Measurements from ENCODE around the gene MDGA2. TPM values are rescaled to one million over a fixed set of nuclear protein-coding genes. Genes with fewer than 3 reads are reported as not detected.

MDGA2 gene
- total and polyA plus RNA-seq, 12 donors = 0.05 to 0.15 TPM; not detected in 10

DNA sequence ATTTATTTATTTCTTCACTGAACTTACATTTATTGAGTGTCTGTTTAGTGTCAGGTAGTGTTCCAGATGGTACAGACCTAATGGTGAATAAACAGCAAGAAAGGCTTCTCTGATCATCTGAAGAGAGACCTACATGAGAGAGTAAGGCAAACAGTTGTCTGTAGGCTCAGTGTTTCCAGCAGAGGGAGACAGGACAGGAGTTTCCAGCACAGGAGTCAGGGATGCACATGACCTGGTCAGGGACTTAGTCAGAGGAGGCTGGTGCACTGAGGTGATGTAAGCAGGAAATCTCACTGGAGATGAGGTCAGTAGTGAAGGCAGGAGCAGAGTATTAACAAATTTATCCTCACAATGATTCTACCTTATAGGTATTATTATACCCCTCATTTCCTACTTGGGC lies 233.2 kb downstream of the MDGA2 start:
- no peaks in the 10 kb centered on the region for H3K36me3 ChIP-seq
- DNase-seq (peak in 1 of 2 donors; percentile 5), ATAC-seq (no peak)
- TF ChIP-seq, protein P1, sequence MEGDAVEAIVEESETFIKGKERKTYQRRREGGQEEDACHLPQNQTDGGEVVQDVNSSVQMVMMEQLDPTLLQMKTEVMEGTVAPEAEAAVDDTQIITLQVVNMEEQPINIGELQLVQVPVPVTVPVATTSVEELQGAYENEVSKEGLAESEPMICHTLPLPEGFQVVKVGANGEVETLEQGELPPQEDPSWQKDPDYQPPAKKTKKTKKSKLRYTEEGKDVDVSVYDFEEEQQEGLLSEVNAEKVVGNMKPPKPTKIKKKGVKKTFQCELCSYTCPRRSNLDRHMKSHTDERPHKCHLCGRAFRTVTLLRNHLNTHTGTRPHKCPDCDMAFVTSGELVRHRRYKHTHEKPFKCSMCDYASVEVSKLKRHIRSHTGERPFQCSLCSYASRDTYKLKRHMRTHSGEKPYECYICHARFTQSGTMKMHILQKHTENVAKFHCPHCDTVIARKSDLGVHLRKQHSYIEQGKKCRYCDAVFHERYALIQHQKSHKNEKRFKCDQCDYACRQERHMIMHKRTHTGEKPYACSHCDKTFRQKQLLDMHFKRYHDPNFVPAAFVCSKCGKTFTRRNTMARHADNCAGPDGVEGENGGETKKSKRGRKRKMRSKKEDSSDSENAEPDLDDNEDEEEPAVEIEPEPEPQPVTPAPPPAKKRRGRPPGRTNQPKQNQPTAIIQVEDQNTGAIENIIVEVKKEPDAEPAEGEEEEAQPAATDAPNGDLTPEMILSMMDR (IDR thresholded peaks at IDR 0.05) = peak in 2 of 9 donors; percentile 8 to 34
- no peak overlapping the region for H3K4me3 ChIP-seq
- no peaks in the 10 kb centered on the region for H3K27me3 ChIP-seq
- no peaks in the 10 kb centered on the region for H3K9me3 ChIP-seq
- H3K27ac ChIP-seq = no peak overlapping the region
- intact Hi-C loops (cut with DNase I) = loop anchor here in 1 of 10 donors (10.0 kb wide), 1 partner anchor 93 kb away; no protein-coding TSS in a partner anchor
- peaks cover 0 to 8% (median 0%) of the 10 kb centered on the region in 9 donors for H3K4me1 ChIP-seq

DNA sequence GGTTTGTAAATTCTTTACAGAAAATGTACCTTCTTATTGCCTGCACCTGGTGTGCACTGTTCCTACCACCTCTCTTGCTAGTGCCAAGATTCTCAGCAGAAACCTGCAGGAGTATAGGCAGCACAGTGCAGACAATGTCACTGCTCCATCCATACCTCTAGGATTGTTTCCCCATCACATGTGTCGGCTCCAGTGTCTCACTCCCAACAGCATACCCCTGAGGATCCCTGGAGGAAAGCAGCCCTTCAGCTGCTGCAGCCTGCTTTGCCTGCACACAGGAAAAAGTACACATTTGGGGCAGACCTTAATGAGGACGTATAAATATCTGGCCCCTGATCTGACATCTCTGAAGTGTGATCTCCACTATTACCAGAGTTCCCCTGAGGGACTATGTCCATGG lies 235.5 kb downstream of the MDGA2 start:
- intact Hi-C loops (cut with DNase I) = loop anchor here in 1 of 10 donors (10.0 kb wide), 1 partner anchor 95 kb away; no protein-coding TSS in a partner anchor
- TF ChIP-seq, protein P1 (IDR thresholded peaks at IDR 0.05) = no peak
- no peak for DNase-seq
- H3K27me3 ChIP-seq = no peaks in the 10 kb centered on the region
- H3K9me3 ChIP-seq = no peaks in the 10 kb centered on the region
- ATAC-seq = no peak
- 45 to 47% methylated on average over 2 of the region's 2 CpGs for WGBS, 2 donors
- no peaks in the 10 kb centered on the region for H3K36me3 ChIP-seq
- no peak overlapping the region for H3K4me3 ChIP-seq
- H3K4me1 ChIP-seq = peaks cover 0 to 8% (median 0%) of the 10 kb centered on the region in 9 donors
- no peak overlapping the region for H3K27ac ChIP-seq

DNA sequence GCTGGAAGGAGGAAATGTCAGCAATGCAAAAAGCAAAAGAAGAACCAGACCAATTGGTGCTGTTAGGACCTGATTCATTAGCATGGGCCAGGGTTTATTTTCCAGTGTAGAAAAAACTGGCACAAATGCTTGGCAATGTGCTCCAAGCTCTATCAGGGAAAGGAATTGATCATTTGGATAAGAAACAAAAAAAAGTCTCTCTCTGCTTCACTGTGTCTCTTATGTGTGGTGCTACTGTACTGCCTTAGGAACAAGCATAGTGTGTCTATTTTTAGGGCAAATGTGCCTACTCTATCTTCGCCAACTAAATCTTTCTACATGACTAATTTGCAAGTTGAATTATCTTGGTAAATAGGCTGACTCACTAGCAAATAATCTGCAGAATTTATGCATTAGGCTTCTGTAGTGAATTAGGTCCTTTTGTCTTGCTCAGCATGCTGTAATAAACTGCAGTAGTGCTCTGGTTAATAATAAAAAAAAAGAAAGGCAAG lies 236.7 kb downstream of the MDGA2 start:
- 15 to 17% methylated on average over 1 of the region's 1 CpG for WGBS, 2 donors

GRCh38 chr14:47435331-47435965 lies 240.0 kb downstream of the MDGA2 start:
- peaks cover 0 to 8% (median 0%) of the 10 kb centered on the region in 9 donors for H3K4me1 ChIP-seq
- no peaks in the 10 kb centered on the region for H3K36me3 ChIP-seq
- 50 to 61% methylated on average over 1 of the region's 1 CpG for WGBS, 2 donors
- TF ChIP-seq, protein P1 (IDR thresholded peaks at IDR 0.05) = no peak
- H3K27me3 ChIP-seq = no peaks in the 10 kb centered on the region
- H3K27ac ChIP-seq = peak overlapping the region in 1 of 10 donors; percentile 27
- DNase-seq (peak in 1 of 2 donors; percentile 6), ATAC-seq (peak in 1 of 8 donors; percentile 41)
- H3K9me3 ChIP-seq = no peaks in the 10 kb centered on the region
- intact Hi-C loops (cut with DNase I) = no loop called here
- H3K4me3 ChIP-seq = no peak overlapping the region

More for the DNA sequence above, 236.7 kb downstream of the MDGA2 start:
- Histone ChIP-seq H3K4me1 (peaks cover 0 to 8% (median 0%) of the 10 kb centered on the region in 9 donors), H3K36me3 (no peaks in the 10 kb centered on the region), H3K4me3 (no peak overlapping the region), H3K27me3 (no peaks in the 10 kb centered on the region), H3K27ac (peak overlapping the region in 3 of 10 donors; percentile 41 to 67 (median 56)), H3K9me3 (no peaks in the 10 kb centered on the region)
- peak in 3 of 8 donors; percentile 61 to 86 (median 62) for ATAC-seq
- DNase-seq = no peak
- intact Hi-C loops (cut with DNase I) = no loop called here
- TF ChIP-seq, protein P1 (IDR thresholded peaks at IDR 0.05) = no peak
